Mesothelial cell of epicardium (in vitro differentiated cells): ENCODE results near the gene NUPR1. TPM values are rescaled to one million over a fixed set of nuclear protein-coding genes. Genes with fewer than 3 reads are reported as not detected.

Experiments
- DNase-seq, 2 experiments: peaks; one replicate each; pipeline ENCODE4 v3.0.0; 2021; ENCODE audit warnings: low spot score in 2 of 2; ENCODE audit not compliant: unreplicated experiment in 2 of 2
- H3K27ac Mint-ChIP-seq: 2 replicates; pipeline ENCODE4 v1.8.0; 2021; ENCODE audit warnings: mixed read lengths
- H3K27me3 Mint-ChIP-seq: 2 replicates; pipeline ENCODE4 v1.8.0; 2021; ENCODE audit warnings: low read depth, mixed read lengths
- H3K36me3 Mint-ChIP-seq: 2 replicates; pipeline ENCODE4 v1.8.0; 2021; ENCODE audit warnings: mixed read lengths
- H3K4me1 Mint-ChIP-seq: 2 replicates; pipeline ENCODE4 v1.8.0; 2021; ENCODE audit warnings: mixed read lengths
- H3K4me3 Mint-ChIP-seq: 2 replicates; pipeline ENCODE4 v1.8.0; 2021; ENCODE audit warnings: mild to moderate bottlenecking, moderate library complexity, mixed read lengths
- H3K9me3 Mint-ChIP-seq: 2 replicates; pipeline ENCODE4 v1.8.0; 2021; ENCODE audit warnings: mixed read lengths
- total RNA-seq: library from RNA; stranded (reverse); gene quantifications from 3 replicates; pipeline ENCODE4 v1.2.1, GENCODE V29; 2021
- TF ChIP-seq, protein P1 (sequence below): fragments of 200-600 bp; sonication (generic); IDR thresholded peaks from one replicate; pipeline ENCODE4 v1.5.0; 2021; ENCODE audit warnings: antibody characterized with exemption; ENCODE audit not compliant: unreplicated experiment

NUPR1 gene
- total RNA-seq, 1 donor from 2014 or later = 12.3 TPM

DNA sequence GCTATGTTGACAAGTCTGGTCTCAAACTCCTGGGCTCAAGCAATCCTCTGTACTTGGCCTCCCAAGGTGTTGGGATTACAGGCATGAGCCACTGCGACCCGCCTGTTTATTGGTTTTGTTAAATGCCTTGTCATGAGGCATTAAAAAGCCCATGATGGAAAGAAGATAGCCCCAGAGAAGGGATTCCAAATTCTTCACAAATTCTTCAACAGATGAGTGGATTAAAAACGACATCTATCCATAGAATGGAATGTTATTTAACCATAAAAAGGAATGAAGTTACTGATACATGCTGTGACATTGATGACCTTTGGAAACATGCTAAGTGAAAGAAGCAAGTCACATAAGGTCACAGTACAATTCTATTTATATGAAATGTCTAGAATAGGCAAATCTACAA is 19.7 kb upstream of the NUPR1 start:
- no peaks in the 10 kb centered on the region for H3K9me3 Mint-ChIP-seq
- no peak overlapping the region for H3K27ac Mint-ChIP-seq
- no peak overlapping the region for H3K4me3 Mint-ChIP-seq
- H3K27me3 Mint-ChIP-seq = no peaks in the 10 kb centered on the region
- H3K36me3 Mint-ChIP-seq = peaks cover 18% of the 10 kb centered on the region
- peaks cover 10% of the 10 kb centered on the region for H3K4me1 Mint-ChIP-seq
- DNase-seq = no peak
- TF ChIP-seq, protein P1, sequence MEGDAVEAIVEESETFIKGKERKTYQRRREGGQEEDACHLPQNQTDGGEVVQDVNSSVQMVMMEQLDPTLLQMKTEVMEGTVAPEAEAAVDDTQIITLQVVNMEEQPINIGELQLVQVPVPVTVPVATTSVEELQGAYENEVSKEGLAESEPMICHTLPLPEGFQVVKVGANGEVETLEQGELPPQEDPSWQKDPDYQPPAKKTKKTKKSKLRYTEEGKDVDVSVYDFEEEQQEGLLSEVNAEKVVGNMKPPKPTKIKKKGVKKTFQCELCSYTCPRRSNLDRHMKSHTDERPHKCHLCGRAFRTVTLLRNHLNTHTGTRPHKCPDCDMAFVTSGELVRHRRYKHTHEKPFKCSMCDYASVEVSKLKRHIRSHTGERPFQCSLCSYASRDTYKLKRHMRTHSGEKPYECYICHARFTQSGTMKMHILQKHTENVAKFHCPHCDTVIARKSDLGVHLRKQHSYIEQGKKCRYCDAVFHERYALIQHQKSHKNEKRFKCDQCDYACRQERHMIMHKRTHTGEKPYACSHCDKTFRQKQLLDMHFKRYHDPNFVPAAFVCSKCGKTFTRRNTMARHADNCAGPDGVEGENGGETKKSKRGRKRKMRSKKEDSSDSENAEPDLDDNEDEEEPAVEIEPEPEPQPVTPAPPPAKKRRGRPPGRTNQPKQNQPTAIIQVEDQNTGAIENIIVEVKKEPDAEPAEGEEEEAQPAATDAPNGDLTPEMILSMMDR = no peak

DNA sequence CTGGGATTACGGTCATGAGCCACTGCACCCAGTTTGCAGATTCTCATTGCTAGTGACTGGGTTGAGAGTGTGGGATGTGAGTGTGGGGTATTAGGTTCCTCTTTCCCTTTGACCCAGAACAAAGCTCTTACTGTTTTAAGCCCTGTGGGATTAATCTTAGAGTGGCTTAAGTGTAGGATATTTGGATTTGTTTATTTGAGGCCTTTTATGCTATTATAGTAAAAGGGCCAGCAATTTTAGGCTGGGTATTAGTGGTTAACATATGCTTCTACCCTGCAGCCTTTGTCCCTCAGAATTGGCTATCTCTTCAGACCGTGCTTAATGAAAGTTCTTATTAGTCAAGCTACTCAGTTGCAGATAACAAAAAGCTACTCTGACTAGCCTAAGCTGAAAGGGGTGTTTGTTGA is 18.1 kb upstream of the NUPR1 start:
- no peaks in the 10 kb centered on the region for H3K9me3 Mint-ChIP-seq
- peaks cover 10% of the 10 kb centered on the region for H3K4me1 Mint-ChIP-seq
- no peaks in the 10 kb centered on the region for H3K27me3 Mint-ChIP-seq
- H3K4me3 Mint-ChIP-seq = no peak overlapping the region
- no peak overlapping the region for H3K27ac Mint-ChIP-seq
- no peak for DNase-seq
- TF ChIP-seq, protein P1 = no peak
- H3K36me3 Mint-ChIP-seq = peaks cover 18% of the 10 kb centered on the region

DNA sequence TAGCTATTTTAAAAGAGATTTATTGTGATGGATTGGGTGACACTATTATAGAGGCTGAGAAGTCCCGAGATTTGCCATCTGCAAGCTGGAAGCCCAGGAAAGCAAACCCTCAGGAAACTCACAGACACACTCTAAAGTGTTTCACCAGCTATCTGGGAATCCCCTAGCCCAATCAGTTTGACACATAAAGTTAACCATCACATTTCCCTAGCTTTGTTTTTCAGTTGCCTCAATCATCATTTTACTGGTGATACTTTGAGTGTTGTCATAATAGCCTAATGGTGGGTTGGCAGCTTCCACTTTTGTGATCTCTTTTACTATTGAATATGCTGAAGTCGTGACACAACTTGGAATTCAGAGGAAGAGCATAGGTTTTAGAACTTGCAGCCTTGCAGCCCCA is 16.8 kb upstream of the NUPR1 start:
- no peak overlapping the region for H3K27ac Mint-ChIP-seq
- TF ChIP-seq, protein P1 = no peak
- peaks cover 17% of the 10 kb centered on the region for H3K36me3 Mint-ChIP-seq
- H3K9me3 Mint-ChIP-seq = no peaks in the 10 kb centered on the region
- H3K4me1 Mint-ChIP-seq = peaks cover 8% of the 10 kb centered on the region
- no peaks in the 10 kb centered on the region for H3K27me3 Mint-ChIP-seq
- H3K4me3 Mint-ChIP-seq = no peak overlapping the region
- no peak for DNase-seq

DNA sequence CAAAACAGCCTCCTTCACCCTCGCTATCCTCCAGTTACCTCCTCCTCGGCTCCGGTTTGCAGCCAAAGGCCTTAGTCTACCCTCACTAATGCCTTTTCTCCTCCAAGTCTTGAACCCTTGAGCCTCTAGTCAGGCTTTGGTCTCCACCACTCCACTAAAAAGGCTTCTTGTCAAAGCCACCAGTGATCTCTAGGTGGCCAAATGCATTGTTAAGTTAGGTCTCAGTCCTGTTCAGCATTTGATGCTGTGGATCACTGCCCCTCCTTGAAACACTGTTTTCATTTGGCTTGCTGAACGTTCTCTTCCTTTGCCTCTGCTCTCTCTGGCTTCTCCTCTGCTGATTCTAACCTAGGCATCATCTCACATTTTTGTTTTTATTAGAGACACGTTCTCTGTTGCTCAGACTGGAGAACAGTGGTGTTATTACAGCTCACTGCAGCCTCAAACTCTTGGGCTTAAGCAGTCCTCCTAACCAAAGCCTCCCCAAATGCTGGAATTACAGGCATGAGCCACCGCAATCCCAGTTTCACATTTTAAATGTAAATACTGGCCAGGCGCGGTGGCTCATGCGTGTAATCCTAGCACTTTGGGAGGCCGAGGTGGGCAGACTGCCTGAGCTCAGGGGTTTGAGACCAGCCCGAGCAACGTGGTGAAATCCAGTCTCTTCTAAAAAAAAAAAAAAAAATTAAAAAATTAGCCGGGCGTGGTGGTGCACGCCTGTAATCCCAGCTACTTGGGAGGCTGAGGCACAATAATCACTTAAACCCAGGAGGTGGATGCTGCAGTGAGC is 16.1 kb upstream of the NUPR1 start:
- Mint-ChIP-seq H3K36me3 (peaks cover 15% of the 10 kb centered on the region), H3K9me3 (no peaks in the 10 kb centered on the region), H3K27ac (peak overlapping the region; percentile 54), H3K27me3 (no peaks in the 10 kb centered on the region), H3K4me1 (peaks cover 8% of the 10 kb centered on the region), H3K4me3 (peak overlapping the region; percentile 71)
- no peak for DNase-seq
- TF ChIP-seq, protein P1 = no peak

DNA sequence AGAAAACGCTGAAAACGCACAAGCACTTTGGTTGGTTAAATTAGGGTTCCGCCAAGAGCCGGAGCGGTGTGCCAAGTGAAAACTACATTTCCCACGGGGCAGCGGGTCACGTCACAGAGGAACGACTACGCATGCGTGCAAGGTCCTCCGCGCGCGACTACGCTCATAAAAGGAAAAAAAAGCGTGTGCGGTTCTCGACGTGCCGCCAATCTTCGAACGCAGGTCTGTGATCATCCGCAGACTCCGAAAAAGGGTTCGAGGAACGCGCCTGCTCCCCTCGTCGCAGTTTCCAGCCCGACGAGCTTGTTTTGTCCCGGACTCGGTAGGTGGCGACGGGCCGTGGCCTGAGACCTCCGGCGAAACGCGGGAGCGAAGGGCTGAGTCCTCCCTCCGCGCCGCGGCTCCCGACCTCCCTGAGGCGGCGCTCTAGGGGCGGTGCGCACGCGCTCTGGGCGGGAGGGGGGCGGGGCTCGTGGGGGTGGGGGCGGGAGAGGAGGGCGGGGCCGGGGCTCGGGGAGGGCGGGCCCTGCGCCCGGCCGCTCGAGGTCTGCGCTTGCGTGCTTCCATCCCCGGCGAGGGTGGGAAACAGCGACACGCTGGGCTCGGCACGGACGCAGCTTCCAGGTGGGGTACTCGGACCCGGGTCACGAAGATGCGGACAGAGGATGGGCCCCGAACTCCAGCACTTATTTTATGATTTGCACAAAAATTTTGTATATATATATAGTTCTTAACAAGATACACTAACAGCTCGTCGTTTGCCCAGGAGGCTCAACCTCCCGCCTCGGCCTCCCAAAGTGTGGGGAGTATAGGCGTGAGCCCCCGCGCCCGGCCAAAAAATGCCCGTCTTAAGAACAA is 15.2 kb upstream of the NUPR1 start, which contains the start of gene SGF29:
TSS of gene SGF29 (plus strand) at position 145 of the 858 bp plus-strand sequence. CDS start 27,150 bp downstream, outside the sequence.
- TF ChIP-seq, protein P1 = no peak
- Mint-ChIP-seq H3K36me3 (peaks cover 8% of the 10 kb centered on the region), H3K27ac (peak within 1 kb of the TSS; percentile 98), H3K9me3 (no peaks in the 10 kb centered on the region), H3K4me1 (peaks cover 8% of the 10 kb centered on the region), H3K27me3 (no peaks in the 10 kb centered on the region), H3K4me3 (peak within 1 kb of the TSS; percentile 85)
- peak; percentile 79 to 90 for DNase-seq
